DOHH2 (cell line): Measurements from ENCODE around the gene LILRB4.

Experiments
- CTCF ChIP-seq: fragments of 200-600 bp; sonication (generic); IDR thresholded peaks from one replicate; pipeline ENCODE4 v1.5.1; 2014; ENCODE audit warnings: antibody characterized with exemption, mild to moderate bottlenecking, low read depth, low read length; ENCODE audit not compliant: poor library complexity, severe bottlenecking
- EZH2phosphoT487 ChIP-seq: fragments of 200-600 bp; sonication (generic); IDR thresholded peaks from 2 replicates; pipeline ENCODE4 v1.6.1; 2017; ENCODE audit warnings: borderline replicate concordance, mild to moderate bottlenecking, antibody characterized with exemption, low read length, moderate library complexity, mixed read lengths

DNA sequence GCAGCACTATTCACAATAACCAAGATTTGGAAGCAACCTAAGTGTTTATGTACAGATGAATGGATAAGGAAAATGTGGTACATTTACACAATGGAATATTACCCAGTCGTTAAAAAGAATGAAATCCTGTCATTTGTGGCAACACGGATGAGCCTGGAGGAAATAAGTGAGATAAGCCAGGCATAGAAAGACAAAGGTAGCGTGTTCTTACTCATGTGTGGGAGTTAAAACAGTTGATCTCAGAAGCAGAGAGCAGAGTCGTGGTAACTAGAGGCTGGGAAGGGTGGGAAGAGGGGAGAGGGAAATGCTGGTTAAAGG lies 29.5 kb downstream of the LILRB4 start:
- TF ChIP-seq CTCF (no peak), EZH2phosphoT487 (no peak)
